A549 treated with CORT108297 at 1 μM for 4 hours (cell line): ENCODE data around the gene GNAS-AS1. TPM values are rescaled to one million over a fixed set of nuclear protein-coding genes. Genes with fewer than 3 reads are reported as not detected.

Source experiments
- total RNA-seq: library from RNA; stranded (reverse); fragments of 200-300 nt; extraction: Qiagen RNA extraction; gene quantifications from 5 replicates; pipeline ENCODE4 v1.2.3, GENCODE V29; 2022

GNAS-AS1 gene
- total RNA-seq: not detected in 5 replicates

GRCh38 chr20:58850693-58851174 lies at the start of gene GNAS-AS1:
Gene GNAS-AS1, minus strand, starts transcription at chr20:58850902.

GRCh38 chr20:58852543-58853271 lies 2.0 kb upstream of the GNAS-AS1 start, which contains the start of gene GNAS:
Gene GNAS, plus strand, starts transcription at chr20:58852716.

Other genes with a start within 250 kb of the GNAS-AS1 start
- 27.6 to 38.2 TPM (median 35.7 TPM) in 5 replicates for gene STX16, start 199.6 kb downstream of the GNAS-AS1 start, total RNA-seq
- gene NPEPL1, start 158.1 kb downstream of the GNAS-AS1 start, total RNA-seq: 28.2 to 38.3 TPM (median 36.0 TPM) in 5 replicates
- 680 to 764 TPM (median 724 TPM) in 5 replicates for gene GNAS, start 1.8 kb upstream of the GNAS-AS1 start, total RNA-seq
- gene NELFCD, start 130.4 kb upstream of the GNAS-AS1 start, total RNA-seq: 42.9 to 47.5 TPM (median 45.0 TPM) in 5 replicates
- gene CTSZ, start 156.4 kb upstream of the GNAS-AS1 start, total RNA-seq: 145 to 191 TPM (median 186 TPM) in 5 replicates
- 0.02 to 0.06 TPM (median 0.02 TPM) in 3 of 5 replicates, not detected in the others for gene TUBB1, start 168.5 kb upstream of the GNAS-AS1 start, total RNA-seq
- gene ATP5F1E, start 181.4 kb upstream of the GNAS-AS1 start, total RNA-seq: 90.9 to 122 TPM (median 93.8 TPM) in 5 replicates
- 53.9 to 68.9 TPM (median 57.3 TPM) in 5 replicates for gene PRELID3B, start 191.9 kb upstream of the GNAS-AS1 start, total RNA-seq